Adrenal gland (tissue), 12 donors: ENCODE measurements around the gene NXPH3. TPM values are rescaled to one million over a fixed set of nuclear protein-coding genes. Genes with fewer than 3 reads are reported as not detected.
A peak's percentile ranks its signal among the peaks of the same experiment; 100 is the strongest.

Experiments used
- DNase-seq, 7 donors: peaks; one replicate each; pipeline ENCODE4 v3.0.0-alpha.2; 2019 to 2020
- H3K27ac ChIP-seq, 5 donors: fragments of 200-600 bp; sonication (generic) in 4 of 5; 1 replicate in 3 of 5; 2 replicates in 2 of 5; pipeline versions ENCODE4 v1.5.1 to v1.8.0; 2016 to 2020; ENCODE audit warnings: mild to moderate bottlenecking in 1 of 5
- H3K27me3 ChIP-seq: fragments of 200-600 bp; 2 replicates; pipeline ENCODE4 v1.8.0; 2021
- H3K36me3 ChIP-seq, 2 donors: fragments of 200-600 bp; replicated peaks in 1 of 2; 1 replicate in 1 of 2; 2 replicates in 1 of 2; pipeline versions ENCODE4 v1.5.1 to v1.8.0; 2018 to 2022
- H3K4me1 ChIP-seq, 2 donors: fragments of 200-600 bp; replicated peaks in 1 of 2; 1 replicate in 1 of 2; 2 replicates in 1 of 2; pipeline versions ENCODE4 v1.5.1 to v1.8.0; 2018 to 2021
- H3K4me3 ChIP-seq, 4 donors: fragments of 200-600 bp; sonication (generic) in 3 of 4; one replicate each; pipeline ENCODE4 v1.5.1; 2016 to 2018
- H3K9me3 ChIP-seq, 3 donors: fragments of 200-600 bp; sonication (generic) in 1 of 3; replicated peaks in 1 of 3; 1 replicate in 2 of 3; 2 replicates in 1 of 3; pipeline versions ENCODE4 v1.5.1 to v1.8.0; 2016 to 2021
- POLR2A ChIP-seq, 2 donors: fragments of 450-650 bp; IDR thresholded peaks; one replicate each; pipeline ENCODE4 v1.6.1; 2017; ENCODE audit warnings: antibody characterized with exemption in 2 of 2, mild to moderate bottlenecking in 2 of 2, moderate library complexity in 1 of 2
- whole genome bisulfite sequencing, 4 donors: extraction: QIAGEN DNeasy Blood & Tissue Kit in 2 of 4; methylation state at CpG; one replicate each; pipeline versions ENCODE4 v1.1.5 to v1.1.7; 2013 to 2017; 5-methylcytosine and 5-hydroxymethylcytosine counted together
- intact Hi-C, 2 donors: fragments of 100-400 bp; cut with DNase I; formaldehyde crosslinking; loops; one replicate each; pipeline versions ENCODE4 v1.14.1 to v1.15.0; 2022 to 2023
- polyA plus RNA-seq, 3 donors: library from polyadenylated mRNA; stranded (reverse); fragments of 200-250 nt in 2 of 3; fragments of 350-450 nt in 1 of 3; fragmentation: Illumina TruSeq in 1 of 3; extraction: RNeasy Lipid Tissue Mini Kit (QIAGEN cat#74804) in 1 of 3; gene quantifications; one replicate each; pipeline ENCODE4 v1.2.3, GENCODE V29; 2013 to 2014
- total RNA-seq, 9 donors: library from RNA; depleted of rRNA in 4 of 9; stranded (reverse); fragments of >200 nt in 4 of 9; fragments of 120-200 nt in 1 of 9; fragmentation: NEBNext Ultra II Directional in 1 of 9; extraction: Animal tissue kit (Norgen Biotek cat#: 25700) in 1 of 9; gene quantifications; one replicate each; pipeline versions ENCODE4 v1.1.0 to v1.2.4, GENCODE V29; 2013 to 2023
- TF ChIP-seq, protein P1 (sequence below), 6 experiments: fragments of 450-650 bp in 4 of 6; fragments of 200-600 bp in 2 of 6; sonication (generic) in 1 of 6; IDR thresholded peaks; 1 replicate in 5 of 6; 2 replicates in 1 of 6; pipeline versions ENCODE4 v1.5.1 to v1.8.0; 2016 to 2021; ENCODE audit warnings: antibody characterized with exemption in 6 of 6, mild to moderate bottlenecking in 2 of 6, moderate library complexity in 1 of 6
- donor health status: healthy with polysubstance abuse.
- donor health status: Bipolar disorder and iron deficiency.
- donor health status: DM: yes; HTN: yes; CAD: no.
- donor health status: DM: no; HTN: no; CAD: no.
- donor health status: DM: no; HTN: no; CAD: no.
- donor health status: DM: yes; HTN: yes; CAD: no.

NXPH3 gene
- total and polyA plus RNA-seq, 12 donors, result 0.30 to 6.1 (median 1.2) TPM

DNA sequence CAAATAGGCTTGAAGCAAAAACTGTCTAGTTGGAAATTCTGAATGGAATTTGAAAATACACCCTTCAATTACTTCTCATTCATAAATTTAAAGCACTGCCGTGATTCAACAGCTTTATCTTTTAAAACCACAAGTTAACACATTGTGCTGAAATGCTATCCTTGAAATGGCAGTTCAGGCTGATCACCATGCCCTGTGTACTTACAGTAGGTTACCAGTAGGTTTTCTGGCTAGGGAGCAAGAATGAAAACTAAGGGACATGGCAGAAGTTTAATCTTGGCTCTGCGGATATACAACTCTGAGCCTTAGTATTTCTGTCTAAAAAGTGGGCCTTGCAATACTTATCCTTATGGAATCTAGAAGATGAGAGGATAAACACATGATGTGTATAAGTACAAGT lies 28.0 kb downstream of the NXPH3 start:
- Histone ChIP-seq H3K4me1 (peaks cover 0 to 24% of the 10 kb centered on the region in 2 donors), H3K27me3 (no peaks in the 10 kb centered on the region), H3K9me3 (no peaks in the 10 kb centered on the region), H3K36me3 (peaks cover 0 to 80% of the 10 kb centered on the region in 2 donors), H3K27ac (peak overlapping the region in 2 of 5 donors; percentile 17 to 19), H3K4me3 (no peak overlapping the region)
- 65 to 68% (median 66%) methylated on average over 2 of the region's 2 CpGs for WGBS, 4 donors
- DNase-seq, result no peak
- intact Hi-C loops, result no loop called here
- TF ChIP-seq POLR2A (IDR thresholded peaks at IDR 0.05), result no peak
- TF ChIP-seq, protein P1, sequence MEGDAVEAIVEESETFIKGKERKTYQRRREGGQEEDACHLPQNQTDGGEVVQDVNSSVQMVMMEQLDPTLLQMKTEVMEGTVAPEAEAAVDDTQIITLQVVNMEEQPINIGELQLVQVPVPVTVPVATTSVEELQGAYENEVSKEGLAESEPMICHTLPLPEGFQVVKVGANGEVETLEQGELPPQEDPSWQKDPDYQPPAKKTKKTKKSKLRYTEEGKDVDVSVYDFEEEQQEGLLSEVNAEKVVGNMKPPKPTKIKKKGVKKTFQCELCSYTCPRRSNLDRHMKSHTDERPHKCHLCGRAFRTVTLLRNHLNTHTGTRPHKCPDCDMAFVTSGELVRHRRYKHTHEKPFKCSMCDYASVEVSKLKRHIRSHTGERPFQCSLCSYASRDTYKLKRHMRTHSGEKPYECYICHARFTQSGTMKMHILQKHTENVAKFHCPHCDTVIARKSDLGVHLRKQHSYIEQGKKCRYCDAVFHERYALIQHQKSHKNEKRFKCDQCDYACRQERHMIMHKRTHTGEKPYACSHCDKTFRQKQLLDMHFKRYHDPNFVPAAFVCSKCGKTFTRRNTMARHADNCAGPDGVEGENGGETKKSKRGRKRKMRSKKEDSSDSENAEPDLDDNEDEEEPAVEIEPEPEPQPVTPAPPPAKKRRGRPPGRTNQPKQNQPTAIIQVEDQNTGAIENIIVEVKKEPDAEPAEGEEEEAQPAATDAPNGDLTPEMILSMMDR (IDR thresholded peaks at IDR 0.05), result peak in 1 of 6 experiments; percentile 37

DNA sequence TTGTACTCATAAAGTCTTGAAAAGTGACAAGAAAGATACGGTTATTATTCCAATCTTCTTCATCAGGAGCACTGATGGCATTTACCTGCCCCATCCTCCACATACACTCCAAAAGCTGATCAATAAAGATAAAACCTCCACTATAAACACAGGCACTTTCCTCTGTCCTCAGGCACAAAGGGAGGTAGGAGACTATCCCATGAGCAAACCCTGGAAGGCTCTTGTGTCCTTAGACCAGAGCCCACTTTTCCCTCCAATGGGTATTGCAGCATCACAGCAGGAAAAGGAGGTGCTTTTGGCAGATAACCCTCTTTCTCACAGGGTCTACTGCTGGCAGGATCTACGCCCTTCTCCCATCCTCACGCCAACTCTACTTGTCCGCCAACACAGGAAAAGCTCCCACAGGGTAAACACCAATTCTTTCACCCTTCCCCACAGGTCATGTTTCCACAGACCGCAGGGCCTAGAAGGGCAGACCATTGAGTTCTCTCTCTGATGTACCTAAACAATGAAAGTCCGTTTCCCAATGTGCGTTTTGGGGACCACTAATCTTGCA lies 28.7 kb downstream of the NXPH3 start:
- H3K9me3 ChIP-seq, result no peaks in the 10 kb centered on the region
- WGBS, 4 donors, result 89 to 98% (median 95%) methylated on average over 7 of the region's 7 CpGs
- no peaks in the 10 kb centered on the region for H3K27me3 ChIP-seq
- H3K4me3 ChIP-seq, result no peak overlapping the region
- no peak for DNase-seq
- H3K27ac ChIP-seq, result no peak overlapping the region
- peaks cover 0 to 80% of the 10 kb centered on the region in 2 donors for H3K36me3 ChIP-seq
- H3K4me1 ChIP-seq, result peaks cover 0 to 24% of the 10 kb centered on the region in 2 donors
- TF ChIP-seq, protein P1 (IDR thresholded peaks at IDR 0.05), result no peak
- no peak for TF ChIP-seq POLR2A (IDR thresholded peaks at IDR 0.05)
- intact Hi-C loops, result no loop called here

DNA sequence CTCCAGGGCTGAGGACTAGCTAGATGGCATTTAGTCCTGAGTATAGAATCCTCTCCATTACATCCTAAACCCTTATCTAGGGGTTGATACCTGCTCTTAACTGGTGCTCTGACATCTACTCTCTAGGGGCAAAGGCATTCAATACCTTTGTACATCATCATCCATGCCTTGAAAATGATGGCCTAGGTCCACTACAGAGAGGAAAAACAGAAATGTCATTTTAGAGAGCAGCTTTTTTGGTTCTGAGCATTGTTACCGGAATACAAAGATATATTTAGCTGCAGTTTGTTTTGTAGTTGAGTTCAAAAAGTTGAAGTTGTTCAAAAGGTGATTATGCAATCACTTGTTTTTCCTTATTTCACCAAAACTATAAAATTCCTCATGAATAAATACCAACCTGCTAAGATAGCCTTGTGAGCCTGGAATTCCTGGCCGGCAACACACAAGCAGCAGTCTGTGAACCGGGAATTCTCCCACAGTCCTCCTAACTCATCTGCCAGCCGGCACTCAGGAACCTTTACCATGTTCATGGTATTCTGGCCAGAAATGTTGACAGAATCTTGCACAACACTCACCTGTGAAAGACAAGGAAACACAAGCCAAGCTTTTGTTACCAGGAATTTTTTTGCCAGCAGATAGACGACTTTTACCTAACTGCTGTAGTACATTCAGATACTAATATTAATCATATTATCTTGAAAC lies 35.4 kb downstream of the NXPH3 start:
- TF ChIP-seq, protein P1 (IDR thresholded peaks at IDR 0.05), result no peak
- TF ChIP-seq POLR2A (IDR thresholded peaks at IDR 0.05), result no peak
- intact Hi-C loops, result no loop called here
- Histone ChIP-seq H3K36me3 (peaks cover 0 to 46% of the 10 kb centered on the region in 2 donors), H3K4me1 (peaks cover 0 to 41% of the 10 kb centered on the region in 2 donors), H3K4me3 (no peak overlapping the region), H3K27me3 (no peaks in the 10 kb centered on the region), H3K9me3 (no peaks in the 10 kb centered on the region), H3K27ac (peak overlapping the region in 2 of 5 donors; percentile 19 to 65)
- no peak for DNase-seq
- WGBS, 4 donors, result 35 to 74% (median 61%) methylated on average over 4 to 5 of the region's 5 CpGs

DNA sequence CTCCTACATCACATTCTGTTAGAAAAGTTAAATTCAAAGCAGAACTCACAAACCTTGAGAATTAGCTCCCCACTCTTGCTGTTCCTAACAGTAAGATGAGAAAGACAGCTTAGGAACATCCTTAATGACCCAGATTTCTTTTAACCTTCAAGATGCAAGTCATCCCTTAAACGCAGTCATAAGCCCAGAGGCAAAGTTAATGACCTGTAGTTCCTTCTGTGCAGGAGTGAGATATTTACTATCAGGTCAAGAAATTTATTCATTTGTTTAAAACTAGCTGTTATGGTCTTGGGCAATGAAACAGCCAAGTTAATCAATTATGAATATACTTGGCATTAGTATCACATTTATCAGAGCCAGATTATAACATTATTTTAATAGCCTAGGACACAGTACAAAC lies 37.1 kb downstream of the NXPH3 start:
- Histone ChIP-seq H3K9me3 (no peaks in the 10 kb centered on the region), H3K36me3 (peaks cover 0 to 34% of the 10 kb centered on the region in 2 donors), H3K4me3 (no peak overlapping the region), H3K4me1 (peaks cover 0 to 58% of the 10 kb centered on the region in 2 donors), H3K27ac (no peak overlapping the region), H3K27me3 (no peaks in the 10 kb centered on the region)
- DNase-seq, result no peak
- WGBS, 4 donors, result 42 to 50% (median 45%) methylated on average over 1 of the region's 1 CpG
- intact Hi-C loops, result no loop called here
- TF ChIP-seq POLR2A (IDR thresholded peaks at IDR 0.05), result no peak
- TF ChIP-seq, protein P1 (IDR thresholded peaks at IDR 0.05), result no peak
